ENCODE measurements around the gene ZNF830. TPM values are rescaled to one million over a fixed set of nuclear protein-coding genes. Genes with fewer than 3 reads are reported as not detected.

ZNF830 gene
- polyA plus RNA-seq, 2 donors: 6.5 to 7.9 TPM

GRCh38 chr17:34974794-34975785, 13.8 kb downstream of the ZNF830 start:
- WGBS, 2 donors: 77 to 79% methylated on average over 3 of the region's 3 CpGs
- Histone ChIP-seq H3K27me3 (ENCODE audit: control insufficient read depth in 1 of 2, insufficient read depth in 2 of 2, low read length in 2 of 2) (no peaks in the 10 kb centered on the region), H3K36me3 (ENCODE audit: control insufficient read depth in 2 of 2, insufficient read depth in 2 of 2, low read length in 1 of 2) (no peaks in the 10 kb centered on the region), H3K9me3 (ENCODE audit: control insufficient read depth in 2 of 2, insufficient read depth in 1 of 2, low read depth in 1 of 2, low read length in 1 of 2) (no peaks in the 10 kb centered on the region), H3K4me3 (ENCODE audit: low read depth in 1 of 2, low read length in 2 of 2) (no peak overlapping the region), H3K27ac (ENCODE audit: low read depth in 2 of 2, low read length in 1 of 2) (no peak overlapping the region), H3K4me1 (ENCODE audit: control insufficient read depth in 2 of 2, insufficient read depth in 2 of 2, low read length in 1 of 2) (no peaks in the 10 kb centered on the region)

GRCh38 chr17:34979153-34979552, 17.8 kb downstream of the ZNF830 start:
- Histone ChIP-seq H3K27ac (ENCODE audit: low read depth in 2 of 2, low read length in 1 of 2) (no peak overlapping the region), H3K9me3 (ENCODE audit: control insufficient read depth in 2 of 2, insufficient read depth in 1 of 2, low read depth in 1 of 2, low read length in 1 of 2) (no peaks in the 10 kb centered on the region), H3K4me3 (ENCODE audit: low read depth in 1 of 2, low read length in 2 of 2) (no peak overlapping the region), H3K4me1 (ENCODE audit: control insufficient read depth in 2 of 2, insufficient read depth in 2 of 2, low read length in 1 of 2) (peaks cover 0 to 5% of the 10 kb centered on the region in 2 donors), H3K27me3 (ENCODE audit: control insufficient read depth in 1 of 2, insufficient read depth in 2 of 2, low read length in 2 of 2) (no peaks in the 10 kb centered on the region), H3K36me3 (ENCODE audit: control insufficient read depth in 2 of 2, insufficient read depth in 2 of 2, low read length in 1 of 2) (no peaks in the 10 kb centered on the region)
- WGBS, 2 donors: 90 to 92% methylated on average over 7 of the region's 7 CpGs

DNA sequence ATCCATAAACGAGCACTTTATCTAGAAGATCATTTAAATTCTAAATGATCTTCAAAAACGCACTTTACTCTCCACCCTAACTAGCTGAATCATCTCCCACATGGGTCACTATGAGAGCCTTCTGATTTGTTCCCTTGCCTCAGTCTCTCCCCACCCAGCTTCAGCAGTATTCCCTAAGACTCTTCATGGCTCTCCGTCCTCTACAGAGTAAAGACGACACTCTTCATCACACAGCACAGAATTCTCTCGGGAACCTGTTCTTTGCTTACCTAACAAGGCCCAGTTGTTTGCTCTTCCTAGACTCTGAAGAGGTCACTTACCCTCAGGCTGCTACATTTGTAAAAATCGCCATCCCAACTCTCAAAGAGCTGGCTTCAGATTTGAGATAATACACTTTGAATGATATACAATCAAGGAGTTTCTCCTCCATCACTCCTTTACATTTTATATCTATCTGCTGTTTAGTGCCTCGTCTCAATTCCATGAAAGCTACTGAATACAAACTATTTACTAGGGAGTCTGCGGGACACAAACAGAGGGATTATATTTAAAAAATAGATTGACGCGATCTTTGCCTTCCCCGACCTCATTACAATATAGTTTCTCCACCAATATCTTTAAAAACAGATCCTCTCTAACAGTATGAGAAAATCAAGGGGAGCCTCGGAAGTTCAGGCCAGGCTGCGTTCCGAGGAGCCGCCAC, 18.5 kb downstream of the ZNF830 start:
- Histone ChIP-seq H3K27ac (ENCODE audit: low read depth in 2 of 2, low read length in 1 of 2) (peak overlapping the region; percentile 94 to 99), H3K9me3 (ENCODE audit: control insufficient read depth in 2 of 2, insufficient read depth in 1 of 2, low read depth in 1 of 2, low read length in 1 of 2) (no peaks in the 10 kb centered on the region), H3K27me3 (ENCODE audit: control insufficient read depth in 1 of 2, insufficient read depth in 2 of 2, low read length in 2 of 2) (no peaks in the 10 kb centered on the region), H3K4me1 (ENCODE audit: control insufficient read depth in 2 of 2, insufficient read depth in 2 of 2, low read length in 1 of 2) (peaks cover 0 to 5% of the 10 kb centered on the region in 2 donors), H3K36me3 (ENCODE audit: control insufficient read depth in 2 of 2, insufficient read depth in 2 of 2, low read length in 1 of 2) (no peaks in the 10 kb centered on the region), H3K4me3 (ENCODE audit: low read depth in 1 of 2, low read length in 2 of 2) (peak overlapping the region; percentile 69 to 90)
- WGBS, 2 donors: 14 to 17% methylated on average over 15 of the region's 15 CpGs

- 0 to 1% methylated on average over 35 to 39 of the region's 39 CpGs for WGBS, 2 donors
These were observed 19.0 kb downstream of the ZNF830 start, which contains the start of gene LIG3 for GRCh38 chr17:34980353-34980680. LIG3 (plus strand) TSS chr17:34980512; CDS start chr17:34983006, 2,494 bp downstream.

DNA sequence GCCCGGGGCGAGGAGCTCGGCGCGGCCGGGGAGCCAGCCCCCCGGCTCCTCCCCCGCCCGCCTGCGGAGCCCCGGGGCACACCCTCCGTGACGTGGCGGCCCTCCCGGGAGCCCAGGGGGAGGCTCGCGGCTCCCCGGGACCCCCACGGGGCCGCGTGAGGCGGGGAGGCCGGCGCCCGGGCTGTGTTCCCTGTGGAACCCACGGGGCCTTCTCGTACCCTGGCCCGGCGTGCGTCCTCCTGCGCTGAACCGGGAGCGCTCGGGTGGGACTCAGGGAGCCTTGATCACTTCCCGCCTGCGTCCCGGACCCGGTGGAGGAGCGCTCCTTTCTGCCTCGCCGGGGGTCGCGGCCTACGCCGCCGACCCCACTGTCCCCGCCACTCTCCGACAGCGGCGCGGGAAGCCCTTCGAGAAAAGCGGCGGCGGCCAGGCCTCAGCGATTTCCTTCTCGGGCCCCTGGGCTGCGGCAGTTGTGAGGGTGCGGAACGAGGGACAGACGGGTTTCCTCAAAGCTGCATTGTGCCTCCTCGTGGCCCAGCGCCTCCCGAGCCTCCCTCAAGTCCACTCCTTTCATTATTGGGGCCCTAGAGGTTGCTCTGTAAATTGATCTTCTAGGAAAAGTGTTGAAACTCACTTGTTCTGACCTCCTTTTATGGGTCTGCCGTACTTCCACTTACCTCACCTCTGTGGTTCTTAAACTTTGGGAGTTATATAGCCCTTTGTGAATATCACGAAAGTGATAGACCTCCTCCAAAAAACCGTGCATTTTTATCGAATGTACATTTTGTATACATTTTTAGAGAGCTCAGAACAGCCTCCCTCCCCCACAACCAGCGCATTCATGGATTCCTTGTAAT, 19.6 kb downstream of the ZNF830 start:
- H3K36me3 ChIP-seq (ENCODE audit: control insufficient read depth in 2 of 2, insufficient read depth in 2 of 2, low read length in 1 of 2): no peaks in the 10 kb centered on the region
- no peaks in the 10 kb centered on the region for H3K9me3 ChIP-seq (ENCODE audit: control insufficient read depth in 2 of 2, insufficient read depth in 1 of 2, low read depth in 1 of 2, low read length in 1 of 2)
- 0 to 1% methylated on average over 53 to 69 of the region's 69 CpGs for whole genome bisulfite sequencing, 2 donors
- no peaks in the 10 kb centered on the region for H3K27me3 ChIP-seq (ENCODE audit: control insufficient read depth in 1 of 2, insufficient read depth in 2 of 2, low read length in 2 of 2)
- peaks cover 0 to 5% of the 10 kb centered on the region in 2 donors for H3K4me1 ChIP-seq (ENCODE audit: control insufficient read depth in 2 of 2, insufficient read depth in 2 of 2, low read length in 1 of 2)
- H3K27ac ChIP-seq (ENCODE audit: low read depth in 2 of 2, low read length in 1 of 2): peak overlapping the region; percentile 94 to 99
- peak overlapping the region; percentile 69 to 90 for H3K4me3 ChIP-seq (ENCODE audit: low read depth in 1 of 2, low read length in 2 of 2)

More at GRCh38 chr17:34980353-34980680, 19.0 kb downstream of the ZNF830 start, which contains the start of gene LIG3:
- Histone ChIP-seq H3K36me3 (ENCODE audit: control insufficient read depth in 2 of 2, insufficient read depth in 2 of 2, low read length in 1 of 2) (no peaks in the 10 kb centered on the region), H3K27ac (ENCODE audit: low read depth in 2 of 2, low read length in 1 of 2) (peak within 1 kb of the TSS; percentile 94 to 99), H3K4me1 (ENCODE audit: control insufficient read depth in 2 of 2, insufficient read depth in 2 of 2, low read length in 1 of 2) (peaks cover 0 to 5% of the 10 kb centered on the region in 2 donors), H3K9me3 (ENCODE audit: control insufficient read depth in 2 of 2, insufficient read depth in 1 of 2, low read depth in 1 of 2, low read length in 1 of 2) (no peaks in the 10 kb centered on the region), H3K27me3 (ENCODE audit: control insufficient read depth in 1 of 2, insufficient read depth in 2 of 2, low read length in 2 of 2) (no peaks in the 10 kb centered on the region), H3K4me3 (ENCODE audit: low read depth in 1 of 2, low read length in 2 of 2) (peak within 1 kb of the TSS; percentile 69 to 90)

GRCh38 chr17:34981538-34982241, 20.4 kb downstream of the ZNF830 start:
- Histone ChIP-seq H3K27me3 (ENCODE audit: control insufficient read depth in 1 of 2, insufficient read depth in 2 of 2, low read length in 2 of 2) (no peaks in the 10 kb centered on the region), H3K36me3 (ENCODE audit: control insufficient read depth in 2 of 2, insufficient read depth in 2 of 2, low read length in 1 of 2) (no peaks in the 10 kb centered on the region), H3K9me3 (ENCODE audit: control insufficient read depth in 2 of 2, insufficient read depth in 1 of 2, low read depth in 1 of 2, low read length in 1 of 2) (no peaks in the 10 kb centered on the region), H3K4me1 (ENCODE audit: control insufficient read depth in 2 of 2, insufficient read depth in 2 of 2, low read length in 1 of 2) (peaks cover 0 to 5% of the 10 kb centered on the region in 2 donors), H3K4me3 (ENCODE audit: low read depth in 1 of 2, low read length in 2 of 2) (peak overlapping the region; percentile 69 to 90), H3K27ac (ENCODE audit: low read depth in 2 of 2, low read length in 1 of 2) (peak overlapping the region; percentile 94 to 99)
- WGBS, 2 donors: 12 to 15% methylated on average over 8 of the region's 8 CpGs

- Histone ChIP-seq H3K36me3 (ENCODE audit: control insufficient read depth in 2 of 2, insufficient read depth in 2 of 2, low read length in 1 of 2) (peaks cover 7 to 9% of the 10 kb centered on the region in 2 donors), H3K9me3 (ENCODE audit: control insufficient read depth in 2 of 2, insufficient read depth in 1 of 2, low read depth in 1 of 2, low read length in 1 of 2) (no peaks in the 10 kb centered on the region), H3K4me3 (ENCODE audit: low read depth in 1 of 2, low read length in 2 of 2) (no peak overlapping the region), H3K27ac (ENCODE audit: low read depth in 2 of 2, low read length in 1 of 2) (no peak overlapping the region), H3K4me1 (ENCODE audit: control insufficient read depth in 2 of 2, insufficient read depth in 2 of 2, low read length in 1 of 2) (peaks cover 2 to 5% of the 10 kb centered on the region in 2 donors), H3K27me3 (ENCODE audit: control insufficient read depth in 1 of 2, insufficient read depth in 2 of 2, low read length in 2 of 2) (no peaks in the 10 kb centered on the region)
- 89% methylated on average over 2 of the region's 2 CpGs for WGBS, 2 donors
These were observed 25.9 kb downstream of the ZNF830 start for GRCh38 chr17:34987232-34987631.

- H3K27ac ChIP-seq (ENCODE audit: low read depth in 2 of 2, low read length in 1 of 2): no peak overlapping the region
- WGBS, 2 donors: 89 to 93% methylated on average over 2 of the region's 2 CpGs
- H3K36me3 ChIP-seq (ENCODE audit: control insufficient read depth in 2 of 2, insufficient read depth in 2 of 2, low read length in 1 of 2): peaks cover 7 to 15% of the 10 kb centered on the region in 2 donors
- no peaks in the 10 kb centered on the region for H3K9me3 ChIP-seq (ENCODE audit: control insufficient read depth in 2 of 2, insufficient read depth in 1 of 2, low read depth in 1 of 2, low read length in 1 of 2)
- H3K4me1 ChIP-seq (ENCODE audit: control insufficient read depth in 2 of 2, insufficient read depth in 2 of 2, low read length in 1 of 2): peaks cover 0 to 2% of the 10 kb centered on the region in 2 donors
- H3K27me3 ChIP-seq (ENCODE audit: control insufficient read depth in 1 of 2, insufficient read depth in 2 of 2, low read length in 2 of 2): no peaks in the 10 kb centered on the region
- no peak overlapping the region for H3K4me3 ChIP-seq (ENCODE audit: low read depth in 1 of 2, low read length in 2 of 2)
These were observed 27.3 kb downstream of the ZNF830 start for GRCh38 chr17:34988644-34989043.
